ENCODE results near the gene CYP27B1.

Gene CYP27B1

DNA sequence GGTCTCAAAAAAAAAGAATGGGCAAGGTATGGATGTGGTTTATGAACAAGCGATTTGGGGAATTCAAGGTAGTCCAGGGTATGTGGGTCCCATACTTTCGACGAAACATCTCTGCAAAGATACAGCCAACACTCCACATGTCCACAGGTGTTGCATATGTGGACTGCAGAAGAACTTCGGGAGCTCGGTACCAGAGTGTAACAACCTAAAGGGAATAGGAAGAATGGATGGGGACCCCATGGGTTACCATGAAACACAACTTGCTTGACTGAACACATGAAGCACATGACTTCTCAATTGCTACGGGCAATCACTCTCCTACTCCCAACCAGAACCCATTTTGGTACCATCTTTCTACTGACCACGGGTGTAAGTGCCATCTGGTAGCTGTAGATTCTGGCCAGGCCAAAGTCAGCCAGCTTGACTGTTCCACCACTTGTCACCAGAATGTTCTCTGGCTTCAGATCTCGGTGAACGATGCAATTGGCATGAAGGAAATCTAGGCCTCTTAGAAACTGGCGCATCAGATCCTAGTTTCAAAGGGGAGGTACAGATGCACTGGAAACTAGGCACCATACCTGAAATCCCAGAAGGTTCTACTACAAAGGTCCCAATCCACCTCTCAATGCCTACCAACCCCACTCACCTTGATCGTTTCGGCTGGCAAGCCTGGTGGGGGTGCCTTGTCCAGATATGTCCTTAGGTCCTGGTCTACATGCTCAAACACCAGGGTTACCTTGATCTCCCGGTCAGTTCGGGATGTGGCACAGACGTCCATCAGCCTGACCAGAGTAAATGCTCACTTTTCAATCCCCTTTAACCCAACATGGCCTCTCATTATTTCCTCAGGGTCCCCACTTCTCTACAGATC is 16.1 kb downstream of the CYP27B1 start:
- no peak for DNase-seq

DNA sequence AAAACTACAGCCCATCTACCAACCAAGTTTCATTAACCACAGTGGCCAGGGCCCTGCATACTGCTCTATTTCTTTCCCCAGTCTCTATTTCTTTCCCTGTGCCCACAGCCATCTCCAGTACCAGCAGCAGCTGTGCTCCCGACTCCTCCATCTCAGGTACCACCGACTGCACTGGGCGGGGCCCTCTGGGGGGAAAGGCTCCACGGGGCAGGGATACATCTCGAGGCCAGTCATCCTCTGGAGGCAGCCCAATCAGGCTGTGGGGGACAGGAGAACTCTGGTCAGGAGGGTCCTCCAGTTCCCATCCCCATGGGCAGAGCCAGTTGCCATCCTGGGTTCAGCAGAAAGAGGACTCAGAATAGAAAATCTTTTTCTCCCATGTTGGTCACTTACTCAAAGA is 17.8 kb downstream of the CYP27B1 start:
- no peak for DNase-seq

DNA sequence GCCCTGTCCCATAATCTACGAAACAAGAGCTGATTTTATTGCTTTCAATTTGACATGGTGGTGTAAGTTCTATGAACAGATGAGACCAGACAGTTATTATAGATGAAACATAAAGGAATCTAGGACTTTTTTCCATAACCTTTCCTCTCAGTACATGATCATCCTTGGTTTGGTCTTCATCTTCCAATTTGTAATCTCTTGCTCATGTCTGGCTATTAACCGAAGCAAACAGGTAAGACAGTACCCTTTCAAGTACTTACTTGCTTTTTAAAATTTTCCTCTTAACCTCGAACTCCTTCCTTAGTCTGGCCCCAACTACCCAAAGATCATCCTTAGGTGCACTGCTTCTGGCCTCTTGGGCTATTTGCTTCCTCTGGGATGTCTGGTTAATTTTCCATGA is 20.9 kb downstream of the CYP27B1 start:
- DNase-seq = no peak

DNA sequence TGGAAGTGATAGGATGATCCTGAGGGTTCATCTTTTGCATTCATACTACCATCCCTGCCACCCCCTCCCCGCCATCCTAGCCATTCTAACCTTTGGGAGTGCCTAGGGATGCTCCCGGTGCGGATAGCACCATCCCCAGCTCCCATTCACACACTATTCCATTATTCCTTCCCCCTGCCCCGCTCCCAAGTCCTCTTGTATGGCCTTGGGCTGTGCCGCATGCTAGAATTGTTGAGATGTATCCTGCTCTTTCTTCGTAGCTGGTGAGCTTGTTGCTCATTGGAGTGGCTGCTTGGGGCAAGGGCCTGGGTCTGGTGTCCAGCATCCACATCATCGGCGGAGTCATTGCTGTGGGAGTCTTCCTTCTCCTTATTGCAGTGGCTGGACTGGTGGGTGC is 21.4 kb downstream of the CYP27B1 start:
- DNase-seq = no peak

DNA sequence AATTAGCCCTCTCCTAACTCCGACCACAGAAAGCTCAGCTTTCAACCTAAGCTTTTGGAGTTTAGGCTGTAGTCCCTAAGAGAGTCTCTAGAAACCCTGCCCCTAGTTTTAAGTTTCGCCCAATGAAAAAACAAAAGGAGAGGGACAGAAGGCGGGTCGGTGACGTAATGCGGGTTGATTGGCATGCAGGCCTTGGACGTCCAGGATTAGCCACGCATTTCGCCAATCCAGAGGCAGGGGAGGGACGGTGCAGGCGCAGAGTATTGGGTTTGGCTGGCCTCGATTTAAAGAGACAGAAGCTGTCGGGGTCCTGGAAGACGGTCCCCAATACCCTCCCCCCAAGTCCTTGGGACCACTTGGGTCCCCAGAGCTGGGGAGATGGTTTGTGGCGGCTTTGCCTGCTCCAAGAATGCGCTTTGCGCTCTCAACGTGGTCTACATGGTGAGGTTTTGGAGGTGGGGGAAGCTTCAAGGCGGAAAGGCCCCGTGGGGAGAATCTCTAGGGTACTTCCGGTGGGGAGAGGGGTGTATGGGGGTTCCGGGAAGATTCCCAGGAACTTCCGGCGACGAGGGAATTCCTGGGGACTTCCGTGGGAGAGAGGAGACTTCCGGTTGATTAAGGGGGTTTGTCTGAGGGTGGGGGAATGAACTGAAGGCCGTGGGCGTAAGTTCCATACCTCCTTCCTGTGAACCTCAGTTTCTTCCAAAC is 21.9 kb downstream of the CYP27B1 start, which contains the start of gene TSPAN31:
TSPAN31 (plus strand) TSS at position 263 of the 708 bp plus-strand sequence; CDS start at position 379, 116 bp downstream.
- peak; percentile 93 for DNase-seq

DNA sequence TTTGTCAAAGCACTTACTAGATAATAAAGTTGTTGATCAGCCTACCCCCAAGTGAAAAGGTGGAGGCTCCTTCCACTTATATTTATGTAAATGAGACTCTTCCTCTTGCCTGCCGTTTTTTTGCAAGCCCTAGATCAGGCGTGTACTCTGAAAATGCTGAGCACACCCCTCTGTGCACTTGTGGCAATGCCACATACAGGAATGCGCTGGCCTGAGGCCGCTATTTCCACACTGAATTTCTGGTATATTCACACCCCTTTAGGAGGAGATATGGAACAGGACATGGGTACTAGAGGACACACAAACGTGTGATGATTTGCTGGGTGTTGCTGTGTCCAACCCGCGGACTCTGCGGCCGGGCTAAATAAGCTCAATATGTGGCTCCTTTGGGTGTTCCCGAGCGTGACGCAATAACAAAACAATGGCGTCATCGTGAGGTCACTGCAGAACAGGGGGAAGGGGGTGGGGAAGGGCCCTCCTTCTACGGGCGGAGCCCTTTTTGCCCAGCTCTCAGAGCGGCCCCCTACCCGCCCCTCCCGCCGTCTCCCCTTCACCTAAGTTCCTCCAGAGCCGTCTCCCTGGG is 22.6 kb downstream of the CYP27B1 start:
- DNase-seq = no peak

DNA sequence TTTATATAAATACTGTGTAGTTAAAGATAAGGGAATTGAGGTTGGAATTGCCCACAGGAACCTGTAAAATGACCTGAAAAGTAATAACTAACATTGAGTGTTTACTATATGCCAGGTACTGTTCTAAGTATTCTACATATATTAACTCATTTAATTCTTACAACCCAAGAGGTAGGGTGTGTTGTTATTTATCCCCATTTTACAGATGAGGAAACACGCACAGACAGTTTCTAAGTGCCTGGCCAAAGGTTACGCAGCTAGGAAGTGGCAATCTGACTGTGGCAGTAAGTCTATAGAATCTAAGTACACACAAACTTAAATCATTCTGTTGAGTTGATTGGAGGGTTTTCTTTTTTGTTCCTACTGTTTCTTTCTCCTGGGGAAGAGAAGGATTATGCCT is 23.1 kb downstream of the CYP27B1 start:
- DNase-seq = no peak

DNA sequence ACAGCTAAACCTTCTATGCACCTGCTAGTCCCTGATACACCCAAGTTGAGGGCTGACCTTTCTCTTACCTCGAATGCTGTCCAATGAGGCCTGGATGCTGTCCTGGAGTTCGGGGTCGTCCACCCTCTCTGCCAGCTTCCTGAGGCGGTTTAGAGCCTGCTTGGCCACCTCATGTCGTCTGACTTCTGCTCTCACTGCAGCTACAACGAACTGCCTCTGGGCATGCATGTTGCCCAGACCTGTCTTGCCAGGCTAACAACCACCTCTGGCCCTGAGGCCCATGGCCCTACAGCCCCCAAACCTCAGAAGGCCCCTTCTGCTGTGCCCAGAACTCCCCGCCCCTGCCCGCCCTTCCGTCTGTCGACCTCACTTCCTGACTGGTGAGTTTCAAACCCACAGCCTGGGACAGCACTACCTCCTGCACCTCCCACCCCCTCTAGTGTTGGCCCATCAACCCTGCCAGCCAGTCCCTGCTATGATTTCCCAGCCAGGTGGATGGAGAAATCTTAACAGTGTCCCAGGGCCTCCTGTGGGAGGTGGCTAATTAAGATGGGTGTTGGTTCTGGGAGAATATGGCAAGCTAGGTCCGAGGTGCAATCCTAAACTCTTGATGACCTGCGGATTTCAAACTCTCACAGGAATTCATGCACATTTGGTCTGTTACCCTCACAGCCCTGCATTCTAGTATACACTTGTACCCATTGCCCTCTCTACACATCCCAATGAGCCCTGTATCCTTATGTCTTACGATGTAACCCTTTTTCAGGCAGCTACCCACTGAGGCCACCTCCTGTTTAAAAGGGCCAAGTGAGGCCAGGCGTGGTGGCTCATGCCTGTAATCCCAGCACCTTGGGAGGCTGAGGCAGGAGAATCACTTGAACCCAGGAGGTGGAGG is 24.8 kb downstream of the CYP27B1 start:
- no peak for DNase-seq

DNA sequence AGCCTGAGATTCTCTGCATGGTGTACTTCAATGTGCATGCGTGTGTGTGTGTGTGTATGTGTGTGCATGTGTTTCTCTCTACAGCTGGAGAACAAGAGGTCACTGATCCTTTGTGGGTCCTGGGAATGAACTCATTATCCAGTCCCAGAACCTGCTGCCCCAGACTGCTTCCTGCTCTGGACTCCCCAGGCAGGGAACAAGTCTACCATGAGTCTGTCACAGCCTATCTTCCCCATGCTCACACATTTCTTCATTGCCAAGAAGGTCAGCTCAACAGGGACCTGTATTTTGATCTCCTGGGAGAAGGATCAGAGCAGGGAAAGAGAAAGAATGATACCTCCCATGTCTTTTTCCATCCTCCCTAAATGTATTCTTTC is 25.5 kb downstream of the CYP27B1 start:
- DNase-seq = no peak

DNA sequence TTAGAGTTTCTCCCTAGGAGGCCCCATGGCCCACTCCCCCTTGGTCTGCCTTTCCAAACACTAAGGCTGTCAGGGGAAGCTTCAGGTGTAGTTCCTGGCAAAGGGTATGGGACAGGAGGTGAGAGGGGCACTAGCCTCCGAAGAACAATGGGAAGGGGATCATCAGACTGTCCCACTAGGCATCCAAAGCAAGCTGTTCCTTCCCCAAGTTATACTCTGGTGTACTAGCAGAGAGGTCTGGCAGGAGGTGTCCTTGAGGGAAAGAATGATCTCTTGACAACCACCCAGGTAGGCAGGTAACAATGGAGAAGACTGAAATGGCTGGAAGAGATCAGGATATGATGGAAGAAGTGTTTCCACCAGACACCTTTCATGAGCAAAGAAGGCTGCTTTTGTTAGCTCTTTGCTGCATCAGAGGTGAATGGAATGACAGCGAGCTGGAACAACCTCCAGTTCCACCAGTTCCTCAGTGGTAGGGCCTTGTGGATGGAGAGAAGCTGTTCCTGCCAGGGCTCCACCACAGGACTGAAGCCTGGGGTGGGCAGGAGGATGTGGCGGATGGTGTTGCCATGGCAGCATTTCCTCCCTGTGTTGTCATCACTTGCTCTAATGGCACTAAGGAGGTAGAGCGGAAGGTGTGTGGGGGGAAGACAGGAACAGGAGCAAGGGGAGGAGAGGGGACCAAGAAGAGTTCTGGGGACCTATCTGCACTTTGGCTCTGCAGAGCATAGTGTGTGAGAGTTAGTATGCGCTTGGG is 26.0 kb downstream of the CYP27B1 start:
- DNase-seq = no peak

DNA sequence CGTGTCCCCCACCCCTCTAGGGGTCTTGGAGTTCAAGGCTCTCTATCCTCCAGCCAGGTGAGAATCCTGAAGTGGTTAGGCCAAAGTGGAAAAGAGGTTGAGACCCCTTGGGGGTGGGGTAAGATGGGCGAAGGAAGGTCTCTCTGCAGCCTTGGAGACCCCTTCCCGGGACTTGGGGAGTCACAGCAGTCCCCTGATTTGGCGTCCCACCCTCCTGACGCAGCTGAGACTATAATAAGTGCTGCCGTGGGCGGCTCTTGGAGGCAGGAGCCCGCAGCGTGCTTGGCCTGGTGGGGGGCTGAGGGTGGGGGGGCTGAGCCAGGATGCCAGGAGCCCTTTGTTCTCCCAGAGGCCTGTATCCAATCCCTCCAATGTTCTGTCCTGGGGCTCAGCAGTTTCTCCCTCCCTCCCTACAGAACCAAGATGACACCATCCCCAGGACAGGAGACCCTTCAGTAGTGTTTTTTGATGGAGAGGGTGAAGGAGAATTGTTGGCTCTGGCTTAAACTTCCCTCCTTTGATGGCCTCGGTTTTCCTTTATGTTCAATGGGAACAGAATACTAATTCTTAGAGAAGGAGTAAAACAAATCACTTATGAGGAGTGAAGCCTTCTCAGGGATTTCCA is 26.9 kb downstream of the CYP27B1 start:
- DNase-seq = no peak

DNA sequence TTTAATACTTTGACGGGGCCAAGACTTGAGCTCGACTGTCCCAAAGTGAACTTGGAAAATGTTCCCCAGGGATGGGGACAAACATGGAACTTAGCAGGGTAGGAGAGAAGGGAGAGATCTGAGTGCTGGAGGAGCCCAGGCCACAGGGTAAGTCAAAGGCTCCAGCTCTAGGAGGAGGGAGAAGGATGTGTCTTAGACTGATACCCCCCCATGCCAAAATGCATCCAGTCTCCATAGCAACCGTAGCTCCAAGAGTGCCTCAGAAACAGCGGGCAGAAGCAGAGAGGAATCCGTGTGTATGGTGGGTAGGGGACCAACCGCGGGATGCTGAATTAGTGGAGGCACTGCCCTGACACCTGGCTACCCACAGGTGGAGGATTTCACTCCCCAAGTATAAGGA is 27.5 kb downstream of the CYP27B1 start:
- no peak for DNase-seq

DNA sequence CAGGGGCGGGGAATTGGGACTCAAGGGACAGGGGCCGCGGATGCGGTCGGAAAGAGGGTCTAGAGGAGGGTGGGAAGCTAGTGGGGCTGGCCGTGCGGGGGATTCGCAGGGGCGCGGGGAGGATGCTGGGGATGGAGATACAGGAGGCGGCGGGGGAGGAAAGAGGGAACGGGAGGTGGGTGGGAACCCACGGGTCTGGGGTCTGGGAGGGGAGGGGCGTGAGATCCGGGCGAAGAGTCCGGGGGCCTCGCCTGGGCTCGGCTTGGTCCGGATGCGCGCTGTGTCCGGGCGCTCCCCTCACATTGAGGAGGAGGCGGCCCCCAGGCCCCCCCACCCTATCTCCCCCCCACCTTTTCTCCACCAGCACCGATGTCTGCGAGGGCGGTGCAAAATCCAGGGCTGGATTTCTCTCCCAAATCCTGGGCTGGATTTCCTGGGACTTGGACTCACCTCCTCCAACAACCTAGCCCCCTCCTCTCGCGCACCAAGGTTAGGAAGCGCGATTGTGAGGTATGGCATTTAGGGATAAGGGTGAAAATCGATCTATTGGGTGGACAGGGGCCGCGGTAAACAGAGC is 28.1 kb downstream of the CYP27B1 start, which contains the start of gene AGAP2:
AGAP2 (minus strand) TSS at position 82 of the 577 bp plus-strand sequence. CDS start 496 bp downstream, outside the sequence.
- DNase-seq = peak; percentile 39

DNA sequence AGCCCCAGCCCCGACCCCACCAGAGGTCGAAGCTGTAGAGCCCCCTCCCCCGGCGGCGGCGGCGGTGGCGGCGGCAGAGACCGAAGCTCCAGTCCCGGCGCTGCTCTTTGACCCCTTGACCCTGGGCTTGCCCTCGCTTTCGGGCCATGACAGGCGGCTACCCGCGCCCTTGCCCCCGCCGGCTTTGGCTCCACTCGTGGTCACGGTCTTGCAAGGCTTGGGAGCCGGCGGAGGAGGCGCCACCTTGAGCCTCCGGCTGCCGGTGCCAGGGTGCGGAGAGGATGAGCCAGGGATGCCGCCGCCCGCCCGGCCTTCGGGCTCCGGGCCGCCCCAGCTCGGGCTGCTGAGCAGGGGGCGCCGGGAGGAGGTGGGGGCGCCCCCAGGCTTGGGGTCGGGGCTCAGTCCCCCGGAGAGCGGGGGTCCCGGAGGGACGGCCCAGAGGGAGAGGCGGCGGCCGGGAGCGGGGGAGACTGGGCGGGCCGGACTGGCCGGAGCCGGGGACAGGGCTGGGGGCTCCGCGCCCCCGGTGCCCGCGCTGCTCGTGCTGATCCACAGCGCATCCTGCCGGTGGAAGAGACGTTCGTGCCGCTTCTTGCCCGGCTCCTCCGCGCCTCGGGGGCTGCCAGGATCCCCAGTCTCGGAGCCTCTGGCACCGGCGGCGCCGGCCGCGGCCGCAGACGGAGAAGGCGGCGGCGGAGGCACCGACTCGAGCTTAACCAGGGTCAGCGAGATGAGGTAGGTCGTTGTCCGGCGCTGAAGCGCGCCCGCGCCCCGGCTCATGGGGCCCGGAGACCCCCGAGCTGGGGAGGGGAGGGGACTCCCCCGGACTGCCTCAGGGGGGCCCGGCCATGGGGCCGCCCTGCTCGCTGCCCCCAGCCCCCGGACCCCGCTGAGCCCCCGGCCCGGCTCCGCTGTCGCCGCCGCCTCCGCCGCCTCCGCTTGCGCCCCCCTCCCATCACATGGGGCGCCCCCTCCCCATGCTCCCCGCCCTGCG is 29.1 kb downstream of the CYP27B1 start:
- DNase-seq = no peak

DNA sequence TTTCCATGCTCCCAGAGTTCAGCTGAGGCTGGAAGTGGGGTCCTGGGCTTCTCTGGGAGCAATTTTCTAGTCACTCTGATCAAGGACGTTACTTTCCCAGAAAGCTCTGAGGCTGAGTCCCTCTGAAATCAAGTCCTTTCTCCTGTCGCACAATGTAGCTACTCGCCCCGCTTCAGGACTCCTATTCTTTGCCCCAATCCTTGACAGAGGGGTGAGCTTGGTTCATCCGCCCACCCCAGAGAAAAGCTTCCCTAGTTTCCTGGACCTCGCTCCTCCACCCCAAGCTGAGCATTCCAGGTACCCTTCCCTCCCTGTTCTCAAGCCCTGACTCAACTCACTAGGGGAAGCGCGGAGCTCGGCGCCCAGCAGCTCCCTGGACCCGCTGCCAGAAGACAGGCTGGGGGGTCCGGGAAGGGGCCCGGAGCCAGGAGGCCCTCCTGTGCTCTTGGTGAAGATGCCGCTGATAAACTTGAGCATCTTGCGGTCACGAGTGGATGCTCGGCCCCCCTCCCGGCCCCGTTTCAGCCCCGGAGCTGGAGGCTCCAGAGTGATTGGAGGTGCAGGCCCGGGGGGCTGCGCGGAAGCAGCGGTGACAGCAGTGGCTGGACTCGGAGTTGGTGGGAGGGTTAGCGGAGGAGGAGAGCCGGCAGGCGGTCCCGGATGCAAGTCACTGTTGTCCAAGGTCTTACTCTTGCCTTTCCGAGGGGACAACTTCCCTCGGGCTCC is 30.0 kb downstream of the CYP27B1 start:
- no peak for DNase-seq

DNA sequence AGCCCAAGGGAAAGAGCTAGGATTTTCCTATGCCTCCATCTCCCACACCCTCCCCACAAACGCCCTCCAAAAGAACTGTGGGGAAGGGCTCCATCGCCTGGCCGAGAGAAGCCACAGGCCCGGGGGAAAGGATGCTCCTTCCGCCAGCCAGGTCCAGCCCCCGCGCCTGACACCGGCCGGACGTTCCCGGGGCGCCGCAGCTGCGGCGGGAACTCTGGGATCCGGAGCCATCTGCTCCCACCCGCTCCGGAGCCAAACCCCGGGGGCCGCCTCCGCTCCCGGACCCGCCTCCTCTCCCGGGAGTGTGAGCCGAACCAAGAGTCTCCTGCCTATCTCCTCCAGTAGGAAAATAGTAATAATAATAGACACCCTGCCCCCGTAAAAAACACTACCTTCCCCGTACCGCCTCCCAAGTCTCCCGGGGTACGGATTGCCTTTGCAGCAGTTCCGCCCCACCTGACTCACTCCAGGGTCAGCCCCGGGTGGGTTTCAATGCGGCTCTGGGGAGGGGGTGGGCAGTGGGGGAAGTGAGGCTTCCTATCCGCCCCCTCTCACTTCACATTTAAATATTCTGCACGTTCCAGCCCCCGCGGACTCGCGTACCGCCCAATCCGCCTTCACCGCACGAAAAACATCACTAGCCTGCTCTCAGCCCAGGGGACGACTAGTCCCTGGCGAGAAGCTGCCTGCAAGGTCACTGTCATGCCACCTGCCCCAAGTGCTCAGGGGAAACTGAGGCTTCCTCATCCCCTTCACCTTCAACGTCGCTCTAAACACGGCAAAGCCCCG is 30.7 kb downstream of the CYP27B1 start:
- no peak for DNase-seq

DNA sequence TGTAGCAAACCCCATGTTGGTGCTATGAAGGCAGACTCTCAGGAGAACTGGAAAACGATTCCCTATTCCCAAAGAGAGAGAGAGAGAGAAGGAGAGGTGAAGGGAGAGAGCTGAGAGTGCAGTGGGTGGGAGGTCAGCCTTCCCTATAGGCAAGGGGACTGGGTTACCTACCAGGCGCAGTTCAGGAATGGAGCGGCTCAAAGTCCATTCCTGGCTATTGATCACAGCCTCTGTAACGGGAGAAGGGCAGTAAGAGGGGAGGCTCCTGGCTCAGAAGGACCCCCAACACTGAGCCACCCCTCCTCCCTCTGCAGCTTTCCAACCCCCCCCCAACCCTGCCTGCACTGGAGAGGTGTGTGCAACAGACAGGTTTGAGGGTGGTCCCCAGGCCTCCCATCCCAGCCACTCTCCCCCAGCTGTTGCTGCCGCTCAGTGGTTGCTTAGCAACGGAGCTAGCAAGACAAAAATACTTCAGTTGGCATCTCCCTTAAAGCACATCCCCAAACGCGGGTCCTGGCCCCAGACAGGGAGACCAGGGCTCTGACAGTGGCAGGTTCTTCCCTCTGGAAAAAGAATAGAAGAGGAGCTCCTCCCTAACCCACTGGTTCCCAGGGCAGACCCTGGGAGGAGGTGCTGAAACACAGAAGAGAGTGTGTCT is 31.6 kb downstream of the CYP27B1 start:
- DNase-seq = no peak

DNA sequence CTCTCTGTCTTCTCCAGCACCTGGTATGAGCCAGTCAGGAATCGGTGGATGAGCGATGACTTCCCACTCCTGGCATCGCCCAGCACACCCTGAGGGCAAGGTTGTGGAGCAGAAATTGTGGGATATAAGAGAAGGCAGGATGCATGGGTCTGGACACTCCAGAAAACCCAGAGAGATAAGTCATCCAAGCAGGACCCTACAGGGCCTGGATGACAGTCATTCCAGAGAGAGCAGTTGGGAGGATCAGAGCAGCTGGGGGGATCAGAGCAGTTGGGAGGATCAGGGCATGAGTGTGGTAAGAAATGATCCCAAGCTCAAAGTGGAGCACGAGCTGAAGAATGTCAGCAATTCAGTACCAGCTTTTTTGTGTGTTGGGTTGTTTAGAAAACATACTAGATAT is 32.3 kb downstream of the CYP27B1 start:
- no peak for DNase-seq

Measured in NCI-H1694 treated with DMSO at 0.1 percent for 48 hours (cell line).